ENCODE results near the gene MDM1. TPM values are rescaled to one million over a fixed set of nuclear protein-coding genes. Genes with fewer than 3 reads are reported as not detected.

MDM1 gene
- total RNA-seq, 3 donors from 2014 or later (not counting 1 experiment from before 2014, with no cell fraction given) = 21.3 to 36.2 (median 26.5) TPM

- H3K27ac ChIP-seq (ENCODE audit: low read length) = no peak overlapping the region
- H3K27me3 Mint-ChIP-seq (ENCODE audit: low read depth in 2 of 2) = no peaks in the 10 kb centered on the region
- peaks cover 24 to 34% of the 10 kb centered on the region in 2 donors for H3K4me1 Mint-ChIP-seq
- DNase-seq (no peak), ATAC-seq (no peak)
- no peaks in the 10 kb centered on the region for H3K9me3 ChIP-seq (ENCODE audit: control insufficient read depth, insufficient read depth, low read length)
- TF ChIP-seq CTCF (IDR thresholded peaks at IDR 0.05) = no peak
- no peak overlapping the region for H3K4me3 ChIP-seq (ENCODE audit: low read length)
- H3K27ac Mint-ChIP-seq = no peak overlapping the region
- no peaks in the 10 kb centered on the region for H3K9me3 Mint-ChIP-seq
- peaks cover 14% of the 10 kb centered on the region for H3K36me3 ChIP-seq (ENCODE audit: control insufficient read depth, insufficient read depth, low read length)
- H3K36me3 Mint-ChIP-seq = peaks cover 8% of the 10 kb centered on the region
- H3K4me1 ChIP-seq (ENCODE audit: control insufficient read depth, insufficient read depth, low read length) = peaks cover 7% of the 10 kb centered on the region
- intact Hi-C loops (cut with micrococcal nuclease) = no loop called here
- no peaks in the 10 kb centered on the region for H3K27me3 ChIP-seq (ENCODE audit: control insufficient read depth, insufficient read depth, low read length)
- no peak overlapping the region for H3K4me3 Mint-ChIP-seq
- WGBS (ENCODE audit: insufficient coverage) = 100% methylated on average over 3 of the region's 3 CpGs
These were observed 4.3 kb downstream of the MDM1 start for GRCh38 chr12:68327896-68328295.

- no peak overlapping the region for H3K27ac Mint-ChIP-seq
- H3K36me3 Mint-ChIP-seq = peaks cover 8% of the 10 kb centered on the region
- WGBS (ENCODE audit: insufficient coverage) = 100% methylated on average over 1 of the region's 3 CpGs
These were observed 5.4 kb downstream of the MDM1 start for GRCh38 chr12:68326716-68327115.

GRCh38 chr12:68325966-68326365, 6.2 kb downstream of the MDM1 start:
- TF ChIP-seq CTCF (IDR thresholded peaks at IDR 0.05) = no peak
- H3K4me1 Mint-ChIP-seq = peaks cover 9 to 16% of the 10 kb centered on the region in 2 donors
- H3K27me3 Mint-ChIP-seq (ENCODE audit: low read depth in 2 of 2) = no peaks in the 10 kb centered on the region
- Histone ChIP-seq H3K9me3 (ENCODE audit: control insufficient read depth, insufficient read depth, low read length) (no peaks in the 10 kb centered on the region), H3K4me1 (ENCODE audit: control insufficient read depth, insufficient read depth, low read length) (no peaks in the 10 kb centered on the region), H3K4me3 (ENCODE audit: low read length) (no peak overlapping the region), H3K27me3 (ENCODE audit: control insufficient read depth, insufficient read depth, low read length) (no peaks in the 10 kb centered on the region), H3K27ac (ENCODE audit: low read length) (no peak overlapping the region), H3K36me3 (ENCODE audit: control insufficient read depth, insufficient read depth, low read length) (peaks cover 19% of the 10 kb centered on the region)
- intact Hi-C loops (cut with micrococcal nuclease) = no loop called here
- 86% methylated on average over 1 of the region's 1 CpG for WGBS (ENCODE audit: insufficient coverage)
- H3K36me3 Mint-ChIP-seq = peaks cover 9% of the 10 kb centered on the region
- no peak overlapping the region for H3K27ac Mint-ChIP-seq
- no peaks in the 10 kb centered on the region for H3K9me3 Mint-ChIP-seq
- no peak for ATAC-seq
- DNase-seq = no peak
- no peak overlapping the region for H3K4me3 Mint-ChIP-seq

More at GRCh38 chr12:68326716-68327115, 5.4 kb downstream of the MDM1 start:
- H3K4me3 Mint-ChIP-seq = no peak overlapping the region
- H3K9me3 Mint-ChIP-seq = no peaks in the 10 kb centered on the region
- H3K27me3 ChIP-seq (ENCODE audit: control insufficient read depth, insufficient read depth, low read length) = no peaks in the 10 kb centered on the region
- DNase-seq (no peak), ATAC-seq (no peak)
- H3K9me3 ChIP-seq (ENCODE audit: control insufficient read depth, insufficient read depth, low read length) = no peaks in the 10 kb centered on the region
- no peak for TF ChIP-seq CTCF (IDR thresholded peaks at IDR 0.05)
- no peak overlapping the region for H3K4me3 ChIP-seq (ENCODE audit: low read length)
- H3K27ac ChIP-seq (ENCODE audit: low read length) = no peak overlapping the region
- H3K36me3 ChIP-seq (ENCODE audit: control insufficient read depth, insufficient read depth, low read length) = peaks cover 14% of the 10 kb centered on the region
- intact Hi-C loops (cut with micrococcal nuclease) = no loop called here
- peaks cover 16 to 23% of the 10 kb centered on the region in 2 donors for H3K4me1 Mint-ChIP-seq
- no peaks in the 10 kb centered on the region for H3K27me3 Mint-ChIP-seq (ENCODE audit: low read depth in 2 of 2)
- H3K4me1 ChIP-seq (ENCODE audit: control insufficient read depth, insufficient read depth, low read length) = peaks cover 4% of the 10 kb centered on the region

- H3K27ac Mint-ChIP-seq = no peak overlapping the region
- 87% methylated on average over 3 of the region's 3 CpGs for WGBS (ENCODE audit: insufficient coverage)
These were observed 7.6 kb downstream of the MDM1 start for GRCh38 chr12:68324531-68324930.

More at GRCh38 chr12:68324531-68324930, 7.6 kb downstream of the MDM1 start:
- peaks cover 14% of the 10 kb centered on the region for H3K36me3 Mint-ChIP-seq
- H3K4me1 ChIP-seq (ENCODE audit: control insufficient read depth, insufficient read depth, low read length) = no peaks in the 10 kb centered on the region
- H3K27me3 ChIP-seq (ENCODE audit: control insufficient read depth, insufficient read depth, low read length) = no peaks in the 10 kb centered on the region
- DNase-seq = no peak
- peaks cover 19% of the 10 kb centered on the region for H3K36me3 ChIP-seq (ENCODE audit: control insufficient read depth, insufficient read depth, low read length)
- no peak overlapping the region for H3K4me3 ChIP-seq (ENCODE audit: low read length)
- ATAC-seq = no peak
- no peaks in the 10 kb centered on the region for H3K9me3 ChIP-seq (ENCODE audit: control insufficient read depth, insufficient read depth, low read length)
- H3K4me1 Mint-ChIP-seq = peaks cover 6 to 10% of the 10 kb centered on the region in 2 donors
- H3K27ac ChIP-seq (ENCODE audit: low read length) = no peak overlapping the region
- no peak for TF ChIP-seq CTCF (IDR thresholded peaks at IDR 0.05)
- intact Hi-C loops (cut with micrococcal nuclease) = no loop called here
- H3K27me3 Mint-ChIP-seq (ENCODE audit: low read depth in 2 of 2) = no peaks in the 10 kb centered on the region
- no peak overlapping the region for H3K4me3 Mint-ChIP-seq
- H3K9me3 Mint-ChIP-seq = no peaks in the 10 kb centered on the region

All from natural killer cell (primary cell).